Urinary bladder (tissue), 4 donors: ENCODE data around the gene IL4. TPM values are rescaled to one million over a fixed set of nuclear protein-coding genes. Genes with fewer than 3 reads are reported as not detected.

Experiments
- DNase-seq: peaks from one replicate; pipeline ENCODE4 v3.0.0-alpha.2; 2015; ENCODE audit errors: extremely low spot score
- H3K27ac ChIP-seq: one replicate; pipeline ENCODE4 v1.5.1; 2013; ENCODE audit warnings: low read depth, mild to moderate bottlenecking, moderate library complexity
- H3K36me3 ChIP-seq: one replicate; pipeline ENCODE4 v1.6.1; 2013; ENCODE audit warnings: mild to moderate bottlenecking, moderate library complexity; ENCODE audit not compliant: insufficient read depth
- H3K4me1 ChIP-seq: one replicate; pipeline ENCODE4 v1.6.1; 2013; ENCODE audit warnings: mild to moderate bottlenecking, moderate library complexity; ENCODE audit not compliant: insufficient read depth
- H3K4me3 ChIP-seq: one replicate; pipeline ENCODE4 v1.5.1; 2013; ENCODE audit warnings: low read depth, low read length
- WGBS: extraction: QIAGEN DNeasy Blood & Tissue Kit; methylation state at CpG from one replicate; pipeline ENCODE4 v1.1.7; 2013; 5-methylcytosine and 5-hydroxymethylcytosine counted together
- polyA plus RNA-seq: library from polyadenylated mRNA; stranded (reverse); fragments of 200-250 nt; gene quantifications from one replicate; pipeline ENCODE4 v1.2.3, GENCODE V29; 2013
- total RNA-seq: library from RNA; depleted of rRNA; stranded (reverse); fragments of >200 nt; gene quantifications from one replicate; pipeline ENCODE4 v1.2.3, GENCODE V29; 2014
- donor health status: healthy with polysubstance abuse.
- donor health status: healthy.

IL4 gene
- total and polyA plus RNA-seq, 2 donors, result not detected

- DNase-seq, result no peak
- no peaks in the 10 kb centered on the region for H3K4me1 ChIP-seq
- H3K4me3 ChIP-seq, result no peak overlapping the region
- 96% methylated on average over 1 of the region's 1 CpG for WGBS
- no peaks in the 10 kb centered on the region for H3K36me3 ChIP-seq
- H3K27ac ChIP-seq, result no peak overlapping the region
Observed at GRCh38 chr5:132648355-132648754, 25.4 kb upstream of the IL4 start.

GRCh38 chr5:132651838-132652469, 21.8 kb upstream of the IL4 start:
- 85% methylated on average over 4 of the region's 4 CpGs for WGBS
- no peaks in the 10 kb centered on the region for H3K36me3 ChIP-seq
- H3K27ac ChIP-seq, result no peak overlapping the region
- H3K4me1 ChIP-seq, result peaks cover 2% of the 10 kb centered on the region
- H3K4me3 ChIP-seq, result no peak overlapping the region
- no peak for DNase-seq

DNA sequence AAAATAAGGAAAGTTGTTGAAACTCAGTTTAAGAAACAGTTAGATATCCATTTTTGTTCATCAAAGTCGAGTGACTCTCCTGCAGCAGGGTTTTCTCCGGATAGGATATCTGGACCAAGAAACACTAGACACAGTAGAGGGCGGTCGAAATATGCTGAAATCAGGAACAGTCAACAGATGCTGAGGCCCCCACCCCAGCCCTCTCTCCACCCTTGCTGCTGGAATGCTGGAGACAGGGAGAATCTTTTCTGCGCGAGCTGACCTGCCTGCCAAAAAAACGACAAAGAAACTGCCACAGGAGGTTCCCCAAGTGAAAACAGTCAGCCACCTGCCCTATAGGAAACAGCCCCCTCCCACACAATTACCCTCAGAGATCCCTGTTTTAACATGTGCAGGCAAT, 20.1 kb upstream of the IL4 start:
- Histone ChIP-seq H3K36me3 (no peaks in the 10 kb centered on the region), H3K4me1 (peaks cover 2% of the 10 kb centered on the region), H3K4me3 (no peak overlapping the region), H3K27ac (no peak overlapping the region)
- no peak for DNase-seq
- WGBS, result 23% methylated on average over 7 of the region's 7 CpGs

GRCh38 chr5:132655821-132656773, 17.7 kb upstream of the IL4 start:
- no peaks in the 10 kb centered on the region for H3K36me3 ChIP-seq
- no peak overlapping the region for H3K27ac ChIP-seq
- no peak for DNase-seq
- 3% methylated on average over 92 of the region's 92 CpGs for WGBS
- peaks cover 2% of the 10 kb centered on the region for H3K4me1 ChIP-seq
- H3K4me3 ChIP-seq, result peak overlapping the region; percentile 41

- Histone ChIP-seq H3K27ac (no peak overlapping the region), H3K4me1 (peaks cover 2% of the 10 kb centered on the region), H3K4me3 (no peak overlapping the region), H3K36me3 (no peaks in the 10 kb centered on the region)
- no peak for DNase-seq
- WGBS, result 71% methylated on average over 12 of the region's 12 CpGs
Observed at GRCh38 chr5:132656774-132657355, 16.9 kb upstream of the IL4 start.

DNA sequence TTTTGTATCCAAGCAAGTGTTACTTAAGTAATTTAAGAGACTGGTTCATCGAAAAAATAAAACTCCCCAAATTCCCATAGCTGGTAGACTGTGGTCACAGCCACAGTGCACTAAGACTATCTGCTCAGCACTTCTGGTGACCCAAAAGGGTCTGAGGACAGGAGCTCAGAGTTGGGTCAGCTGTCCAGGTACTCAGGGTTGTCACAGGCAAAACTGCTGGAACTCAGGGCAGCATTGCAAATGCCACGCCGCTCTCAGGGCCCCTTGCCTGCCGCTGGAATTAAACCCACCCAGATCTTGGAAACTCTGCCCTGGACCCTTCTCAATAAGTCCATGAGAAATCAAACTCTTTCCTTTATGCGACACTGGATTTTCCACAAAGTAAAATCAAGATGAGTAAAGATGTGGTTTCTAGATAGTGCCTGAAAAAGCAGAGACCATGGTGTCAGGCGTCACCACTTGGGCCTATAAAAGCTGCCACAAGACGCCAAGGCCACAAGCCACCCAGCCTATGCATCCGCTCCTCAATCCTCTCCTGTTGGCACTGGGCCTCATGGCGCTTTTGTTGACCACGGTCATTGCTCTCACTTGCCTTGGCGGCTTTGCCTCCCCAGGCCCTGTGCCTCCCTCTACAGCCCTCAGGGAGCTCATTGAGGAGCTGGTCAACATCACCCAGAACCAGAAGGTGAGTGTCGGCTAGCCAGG, 16.0 kb upstream of the IL4 start, which contains the start of gene IL13:
IL13 (plus strand) TSS at position 498 of the 705 bp plus-strand sequence; CDS start at position 512, 14 bp downstream.
- Histone ChIP-seq H3K4me1 (peaks cover 2% of the 10 kb centered on the region), H3K27ac (no peak within 1 kb of the TSS), H3K4me3 (no peak within 1 kb of the TSS), H3K36me3 (no peaks in the 10 kb centered on the region)
- DNase-seq, result no peak
- whole genome bisulfite sequencing, result 96% methylated on average over 12 of the region's 12 CpGs

GRCh38 chr5:132658381-132659302, 15.1 kb upstream of the IL4 start:
- Histone ChIP-seq H3K36me3 (no peaks in the 10 kb centered on the region), H3K4me1 (peaks cover 2% of the 10 kb centered on the region), H3K4me3 (no peak overlapping the region), H3K27ac (no peak overlapping the region)
- WGBS, result 95% methylated on average over 9 of the region's 9 CpGs
- no peak for DNase-seq

GRCh38 chr5:132659598-132660493, 13.9 kb upstream of the IL4 start:
- Histone ChIP-seq H3K27ac (no peak overlapping the region), H3K36me3 (no peaks in the 10 kb centered on the region), H3K4me3 (no peak overlapping the region), H3K4me1 (peaks cover 2% of the 10 kb centered on the region)
- WGBS, result 91% methylated on average over 23 of the region's 23 CpGs
- DNase-seq, result no peak

DNA sequence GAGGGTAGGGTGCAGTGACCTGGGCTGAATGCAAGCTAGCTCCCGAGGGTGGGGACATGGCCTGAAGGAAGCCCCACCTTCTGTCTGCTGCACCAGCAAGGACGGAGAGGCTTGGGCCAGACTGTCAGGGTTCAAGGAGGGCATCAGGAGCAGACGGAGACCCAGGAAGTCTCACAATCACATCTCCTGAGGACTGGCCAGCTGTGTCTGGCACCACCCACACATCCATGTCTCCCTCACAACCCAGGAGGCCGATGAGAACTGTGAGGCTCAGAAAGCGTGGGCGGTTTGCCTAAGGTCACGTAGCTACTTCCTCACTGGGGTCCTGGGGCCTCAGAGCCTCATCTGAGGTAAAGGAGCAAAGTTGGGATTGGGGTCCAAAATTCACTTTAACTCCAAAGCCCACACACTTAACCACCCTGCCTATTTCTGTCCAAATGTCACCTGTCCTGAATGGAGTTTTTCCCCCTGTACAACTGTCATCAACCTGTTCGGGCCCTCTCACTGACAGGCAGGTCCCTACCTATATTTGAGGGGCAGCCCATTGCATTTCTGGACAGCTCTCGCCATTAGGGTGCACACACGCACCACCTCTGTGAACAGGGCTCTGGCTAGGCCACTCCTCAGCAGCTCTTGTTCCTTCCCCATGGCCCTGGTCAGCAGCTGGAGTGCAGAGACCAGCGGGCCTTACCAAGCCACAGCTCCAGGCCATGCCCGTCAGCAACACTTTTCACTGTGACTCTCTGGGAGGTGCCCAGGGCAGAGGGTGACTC, 12.4 kb upstream of the IL4 start:
- 87% methylated on average over 12 of the region's 12 CpGs for WGBS
- Histone ChIP-seq H3K4me3 (no peak overlapping the region), H3K36me3 (no peaks in the 10 kb centered on the region), H3K4me1 (no peaks in the 10 kb centered on the region), H3K27ac (no peak overlapping the region)
- no peak for DNase-seq

DNA sequence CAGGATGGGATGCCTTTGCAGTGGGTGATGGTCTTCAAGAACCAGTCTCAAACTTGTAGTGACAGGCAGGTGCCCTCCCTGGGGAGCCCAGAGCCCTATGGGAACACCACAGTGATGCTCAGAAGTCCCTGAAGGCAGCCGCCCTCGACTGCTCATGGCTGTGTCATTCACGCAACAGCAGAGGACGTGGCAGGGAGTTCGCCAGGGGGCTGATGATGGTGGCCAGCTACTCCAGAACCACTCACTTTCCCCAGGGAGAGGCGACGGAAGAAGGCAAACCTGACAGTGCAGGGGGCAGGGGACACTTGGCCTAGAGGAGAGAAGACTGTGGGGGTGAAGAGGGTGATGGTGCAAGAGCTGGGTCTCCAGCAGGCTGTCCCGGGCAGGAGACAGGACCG, 11.8 kb upstream of the IL4 start:
- no peaks in the 10 kb centered on the region for H3K4me1 ChIP-seq
- 94% methylated on average over 9 of the region's 9 CpGs for WGBS
- no peak for DNase-seq
- no peaks in the 10 kb centered on the region for H3K36me3 ChIP-seq
- H3K4me3 ChIP-seq, result no peak overlapping the region
- no peak overlapping the region for H3K27ac ChIP-seq

DNA sequence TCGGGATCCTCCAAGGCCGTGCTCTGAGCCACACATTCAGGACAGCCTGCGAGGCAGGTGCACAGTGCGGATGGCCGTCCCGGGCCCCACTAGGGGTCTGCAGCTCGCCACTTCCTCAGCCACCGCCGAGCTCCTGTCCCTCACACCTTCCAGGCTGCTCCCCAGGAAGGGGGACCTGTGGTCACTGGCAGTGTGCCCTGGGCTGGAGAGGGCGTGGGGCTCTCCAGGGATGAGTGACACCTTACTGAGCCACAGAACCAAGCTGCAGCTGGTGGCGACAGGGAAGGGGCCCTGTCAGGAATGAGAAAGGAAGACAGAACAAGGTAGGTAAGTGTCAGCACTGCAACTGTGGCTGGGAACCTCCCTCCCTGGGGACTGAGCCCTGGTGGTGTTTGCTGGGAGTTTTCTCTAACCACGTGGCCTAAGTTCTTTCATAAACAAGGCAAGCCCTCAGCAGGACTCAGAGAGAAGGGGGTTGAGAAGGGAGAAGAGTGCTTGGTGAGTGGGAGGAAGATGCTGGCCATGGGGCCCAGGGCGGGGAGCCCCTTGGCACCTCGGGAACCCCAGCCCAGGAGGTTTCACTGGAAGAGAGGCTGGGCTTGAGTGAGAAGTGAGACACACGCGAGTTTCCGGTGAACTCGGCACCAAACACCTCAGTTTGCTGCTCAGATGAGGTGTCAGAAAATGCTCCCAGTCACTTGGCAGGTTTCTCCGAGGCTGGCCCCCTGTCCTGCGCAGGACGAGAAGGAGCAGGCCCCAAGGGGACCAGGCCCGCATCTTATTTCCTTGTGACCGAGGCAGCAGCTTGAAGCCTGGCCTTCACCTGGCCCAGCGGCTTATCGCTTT, 10.6 kb upstream of the IL4 start:
- Histone ChIP-seq H3K4me3 (no peak overlapping the region), H3K27ac (no peak overlapping the region), H3K4me1 (no peaks in the 10 kb centered on the region), H3K36me3 (no peaks in the 10 kb centered on the region)
- 78% methylated on average over 25 of the region's 25 CpGs for WGBS
- no peak for DNase-seq
